Measurements from ENCODE around the gene ATF6B. TPM values are rescaled to one million over a fixed set of nuclear protein-coding genes. Genes with fewer than 3 reads are reported as not detected.

ATF6B gene
- total RNA-seq, 1 experiment from 2014 or later = 196 TPM

GRCh38 chr6:32082935-32083334 lies 45.1 kb downstream of the ATF6B start:
- intact Hi-C loops (cut with micrococcal nuclease; ENCODE audit: unreplicated experiment) = no loop called here
- CTCF ChIA-PET = no interaction called here
- Mint-ChIP-seq H3K9me3 (ENCODE audit: low read depth, unreplicated experiment) (no peaks in the 10 kb centered on the region), H3K4me3 (ENCODE audit: low read depth, unreplicated experiment) (no peak overlapping the region), H3K4me1 (ENCODE audit: low read depth, unreplicated experiment) (peaks cover 9% of the 10 kb centered on the region), H3K27me3 (ENCODE audit: unreplicated experiment) (peaks cover 71% of the 10 kb centered on the region), H3K27ac (ENCODE audit: unreplicated experiment) (no peak overlapping the region), H3K36me3 (ENCODE audit: insufficient read depth, unreplicated experiment) (no peaks in the 10 kb centered on the region)
- no TSS peak for BruUV-seq (replicated peaks)
- TF ChIP-seq CTCF (IDR thresholded peaks at IDR 0.05; ENCODE audit: unreplicated experiment) = no peak
- DNase-seq = no peak

- Mint-ChIP-seq H3K27ac (ENCODE audit: unreplicated experiment) (no peak overlapping the region), H3K9me3 (ENCODE audit: low read depth, unreplicated experiment) (no peaks in the 10 kb centered on the region), H3K4me3 (ENCODE audit: low read depth, unreplicated experiment) (no peak overlapping the region), H3K27me3 (ENCODE audit: unreplicated experiment) (peaks cover 70% of the 10 kb centered on the region), H3K36me3 (ENCODE audit: insufficient read depth, unreplicated experiment) (no peaks in the 10 kb centered on the region), H3K4me1 (ENCODE audit: low read depth, unreplicated experiment) (peaks cover 9% of the 10 kb centered on the region)
- intact Hi-C loops (cut with micrococcal nuclease; ENCODE audit: unreplicated experiment) = no loop called here
- DNase-seq = no peak
- no TSS peak for BruUV-seq (replicated peaks)
- no peak for TF ChIP-seq CTCF (IDR thresholded peaks at IDR 0.05; ENCODE audit: unreplicated experiment)
- CTCF ChIA-PET = interaction anchor here (0.6 kb wide), 1 partner anchor 365 kb away, joined by 4 read pairs; no protein-coding TSS in a partner anchor
Measured at GRCh38 chr6:32082478-32082877, 45.6 kb downstream of the ATF6B start.

GRCh38 chr6:32081168-32081990 lies 46.7 kb downstream of the ATF6B start:
- H3K4me1 Mint-ChIP-seq (ENCODE audit: low read depth, unreplicated experiment) = peaks cover 2% of the 10 kb centered on the region

GRCh38 chr6:32079566-32080290 lies 48.3 kb downstream of the ATF6B start:
- peaks cover 64% of the 10 kb centered on the region for H3K27me3 Mint-ChIP-seq (ENCODE audit: unreplicated experiment)
- intact Hi-C loops (cut with micrococcal nuclease; ENCODE audit: unreplicated experiment) = no loop called here
- H3K4me3 Mint-ChIP-seq (ENCODE audit: low read depth, unreplicated experiment) = no peak overlapping the region
- no peaks in the 10 kb centered on the region for H3K36me3 Mint-ChIP-seq (ENCODE audit: insufficient read depth, unreplicated experiment)
- no peak overlapping the region for H3K27ac Mint-ChIP-seq (ENCODE audit: unreplicated experiment)
- no TSS peak for BruUV-seq (replicated peaks)
- no peak for TF ChIP-seq CTCF (IDR thresholded peaks at IDR 0.05; ENCODE audit: unreplicated experiment)
- H3K4me1 Mint-ChIP-seq (ENCODE audit: low read depth, unreplicated experiment) = no peaks in the 10 kb centered on the region
- no peaks in the 10 kb centered on the region for H3K9me3 Mint-ChIP-seq (ENCODE audit: low read depth, unreplicated experiment)
- no peak for DNase-seq
- CTCF ChIA-PET = no interaction called here

More at GRCh38 chr6:32081168-32081990, 46.7 kb downstream of the ATF6B start:
- Mint-ChIP-seq H3K27me3 (ENCODE audit: unreplicated experiment) (peaks cover 64% of the 10 kb centered on the region), H3K9me3 (ENCODE audit: low read depth, unreplicated experiment) (no peaks in the 10 kb centered on the region), H3K4me3 (ENCODE audit: low read depth, unreplicated experiment) (no peak overlapping the region), H3K27ac (ENCODE audit: unreplicated experiment) (no peak overlapping the region), H3K36me3 (ENCODE audit: insufficient read depth, unreplicated experiment) (no peaks in the 10 kb centered on the region)
- CTCF ChIA-PET = interaction anchor here (0.6 kb wide), 1 partner anchor 126 kb away, joined by 3 read pairs; no protein-coding TSS in a partner anchor
- no peak for TF ChIP-seq CTCF (IDR thresholded peaks at IDR 0.05; ENCODE audit: unreplicated experiment)
- DNase-seq = no peak
- BruUV-seq (replicated peaks) = no TSS peak
- intact Hi-C loops (cut with micrococcal nuclease; ENCODE audit: unreplicated experiment) = no loop called here
